Measurements from ENCODE around the gene C2orf76.
A peak's percentile ranks its signal among the peaks of the same experiment; 100 is the strongest.

Gene C2orf76

DNA sequence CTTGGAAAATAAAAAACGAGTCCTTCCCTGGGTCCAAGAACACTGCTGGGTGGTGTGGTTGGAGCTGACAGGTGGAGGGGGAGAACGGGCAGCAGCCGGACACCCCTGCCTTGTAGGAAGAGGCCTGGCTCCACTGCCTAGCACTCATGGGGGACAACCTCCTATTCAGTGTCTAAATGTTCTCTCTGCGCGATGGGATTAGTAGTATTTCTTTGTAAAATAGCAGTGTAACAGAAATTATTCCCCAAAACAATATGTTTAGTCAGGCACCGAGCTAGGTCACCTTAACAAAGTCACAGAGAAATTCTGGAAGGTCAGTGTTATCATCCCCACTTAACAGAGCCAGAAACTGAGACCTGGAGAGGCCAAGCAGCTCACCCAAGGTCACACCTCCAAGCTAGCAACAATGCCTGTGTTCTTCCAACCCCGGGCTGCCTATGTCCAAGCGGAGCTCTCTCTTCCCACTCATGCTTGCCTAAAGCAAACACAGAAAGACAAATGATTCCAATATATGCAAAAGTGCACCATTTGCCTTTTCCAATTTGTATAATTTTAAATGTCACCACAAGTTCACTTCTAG is 75.0 kb downstream of the C2orf76 start:
- Histone ChIP-seq H3K9me2 (replicated peaks; ENCODE audit: insufficient read depth, low read length) (no peaks in the 10 kb centered on the region), H3K9ac (ENCODE audit: low read length) (no peak overlapping the region), H3K27ac (ENCODE audit: low read depth, low read length) (no peak overlapping the region), H3K27me3 (ENCODE audit: low read length) (no peaks in the 10 kb centered on the region), H4K20me1 (ENCODE audit: low read depth, low read length) (no peaks in the 10 kb centered on the region), H3K4me2 (ENCODE audit: low read depth, low read length, poor library complexity, severe bottlenecking) (no peak overlapping the region), H3F3A (ENCODE audit: insufficient read depth) (no peaks in the 10 kb centered on the region), H3K36me3 (ENCODE audit: low read length) (no peaks in the 10 kb centered on the region), H3K9me3 (ENCODE audit: insufficient read depth, low read length) (no peaks in the 10 kb centered on the region), H3K4me3 (ENCODE audit: insufficient read depth, low read length, poor library complexity, severe bottlenecking) (no peak overlapping the region), H2AFZ (ENCODE audit: low read depth, low read length, severe bottlenecking) (no peak overlapping the region), H3K79me2 (ENCODE audit: insufficient read depth, low read length) (no peaks in the 10 kb centered on the region)
- TF ChIP-seq, protein P1, sequence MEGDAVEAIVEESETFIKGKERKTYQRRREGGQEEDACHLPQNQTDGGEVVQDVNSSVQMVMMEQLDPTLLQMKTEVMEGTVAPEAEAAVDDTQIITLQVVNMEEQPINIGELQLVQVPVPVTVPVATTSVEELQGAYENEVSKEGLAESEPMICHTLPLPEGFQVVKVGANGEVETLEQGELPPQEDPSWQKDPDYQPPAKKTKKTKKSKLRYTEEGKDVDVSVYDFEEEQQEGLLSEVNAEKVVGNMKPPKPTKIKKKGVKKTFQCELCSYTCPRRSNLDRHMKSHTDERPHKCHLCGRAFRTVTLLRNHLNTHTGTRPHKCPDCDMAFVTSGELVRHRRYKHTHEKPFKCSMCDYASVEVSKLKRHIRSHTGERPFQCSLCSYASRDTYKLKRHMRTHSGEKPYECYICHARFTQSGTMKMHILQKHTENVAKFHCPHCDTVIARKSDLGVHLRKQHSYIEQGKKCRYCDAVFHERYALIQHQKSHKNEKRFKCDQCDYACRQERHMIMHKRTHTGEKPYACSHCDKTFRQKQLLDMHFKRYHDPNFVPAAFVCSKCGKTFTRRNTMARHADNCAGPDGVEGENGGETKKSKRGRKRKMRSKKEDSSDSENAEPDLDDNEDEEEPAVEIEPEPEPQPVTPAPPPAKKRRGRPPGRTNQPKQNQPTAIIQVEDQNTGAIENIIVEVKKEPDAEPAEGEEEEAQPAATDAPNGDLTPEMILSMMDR (IDR thresholded peaks at IDR 0.05; ENCODE audit: insufficient read depth, low read length, poor library complexity, severe bottlenecking), result no peak
- no peak for TF ChIP-seq EZH2phosphoT487 (conservative IDR thresholded peaks at IDR 0.05; ENCODE audit: low read length)

DNA sequence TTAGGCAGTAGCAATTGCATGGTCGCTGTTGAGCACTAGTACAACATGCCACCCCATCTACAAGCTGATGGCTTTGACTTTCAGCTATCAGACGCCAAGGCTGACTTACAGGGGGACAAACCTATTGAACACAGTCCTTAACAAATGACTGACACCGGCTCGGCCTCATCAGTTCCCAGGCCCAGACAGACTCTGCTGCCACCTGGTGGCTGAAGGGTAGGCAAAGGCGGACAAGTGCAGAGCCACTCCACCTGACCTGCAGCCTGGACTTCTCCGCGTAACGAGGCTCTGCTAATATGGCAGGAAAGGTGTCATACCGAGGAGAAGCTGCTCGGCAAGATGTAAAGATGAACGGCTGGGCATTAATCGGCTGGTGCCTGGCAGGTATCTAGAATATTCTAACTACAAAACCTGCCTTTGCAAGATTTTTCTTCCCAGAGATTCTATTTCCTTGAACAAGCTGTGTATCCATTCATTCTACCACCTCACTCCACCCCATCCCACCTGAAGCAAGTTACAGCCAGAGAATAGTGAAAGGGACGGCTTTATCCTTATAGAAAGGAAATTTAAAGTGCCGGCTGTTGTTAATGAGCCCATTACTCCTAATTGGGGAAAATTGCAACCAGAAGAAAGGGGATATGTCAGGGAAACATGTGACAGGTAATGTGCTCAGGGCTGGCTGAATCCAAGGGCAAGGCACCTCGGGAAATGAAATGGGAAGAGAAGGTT is 75.6 kb downstream of the C2orf76 start:
- Histone ChIP-seq H3K9ac (ENCODE audit: low read length) (no peak overlapping the region), H2AFZ (ENCODE audit: low read depth, low read length, severe bottlenecking) (no peak overlapping the region), H3K9me3 (ENCODE audit: insufficient read depth, low read length) (no peaks in the 10 kb centered on the region), H3K4me3 (ENCODE audit: insufficient read depth, low read length, poor library complexity, severe bottlenecking) (no peak overlapping the region), H3K27ac (ENCODE audit: low read depth, low read length) (no peak overlapping the region), H3K36me3 (ENCODE audit: low read length) (no peaks in the 10 kb centered on the region), H3K79me2 (ENCODE audit: insufficient read depth, low read length) (no peaks in the 10 kb centered on the region), H3K9me2 (replicated peaks; ENCODE audit: insufficient read depth, low read length) (no peaks in the 10 kb centered on the region), H3K4me2 (ENCODE audit: low read depth, low read length, poor library complexity, severe bottlenecking) (no peak overlapping the region), H3K27me3 (ENCODE audit: low read length) (no peaks in the 10 kb centered on the region), H4K20me1 (ENCODE audit: low read depth, low read length) (no peaks in the 10 kb centered on the region), H3F3A (ENCODE audit: insufficient read depth) (no peaks in the 10 kb centered on the region)
- TF ChIP-seq EZH2phosphoT487 (conservative IDR thresholded peaks at IDR 0.05; ENCODE audit: low read length), result no peak
- TF ChIP-seq, protein P1 (IDR thresholded peaks at IDR 0.05; ENCODE audit: insufficient read depth, low read length, poor library complexity, severe bottlenecking), result peak; percentile 55

DNA sequence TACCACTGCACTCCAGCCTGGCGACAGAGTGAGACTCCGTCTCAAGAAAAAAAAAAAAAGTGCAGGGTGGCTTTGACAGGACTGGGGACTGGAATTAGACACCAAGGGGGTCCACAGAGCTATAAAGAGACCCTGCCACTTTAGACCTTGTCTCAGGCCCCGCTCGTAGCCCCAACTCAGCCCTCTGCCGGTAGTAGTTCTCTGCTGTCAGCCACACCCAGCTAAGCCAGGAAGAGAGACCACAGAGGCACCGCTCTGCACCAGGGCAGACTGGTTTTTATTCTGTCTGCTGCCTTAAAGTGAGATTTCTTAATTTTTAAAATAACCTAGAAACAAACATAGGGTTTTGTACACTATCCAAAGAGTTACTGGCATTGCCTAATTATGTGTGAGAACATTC is 77.0 kb downstream of the C2orf76 start:
- H3K79me2 ChIP-seq (ENCODE audit: insufficient read depth, low read length), result no peaks in the 10 kb centered on the region
- H3K9me2 ChIP-seq (replicated peaks; ENCODE audit: insufficient read depth, low read length), result no peaks in the 10 kb centered on the region
- H4K20me1 ChIP-seq (ENCODE audit: low read depth, low read length), result no peaks in the 10 kb centered on the region
- H3F3A ChIP-seq (ENCODE audit: insufficient read depth), result no peaks in the 10 kb centered on the region
- H3K4me3 ChIP-seq (ENCODE audit: insufficient read depth, low read length, poor library complexity, severe bottlenecking), result no peak overlapping the region
- H3K4me2 ChIP-seq (ENCODE audit: low read depth, low read length, poor library complexity, severe bottlenecking), result no peak overlapping the region
- H3K9ac ChIP-seq (ENCODE audit: low read length), result no peak overlapping the region
- no peaks in the 10 kb centered on the region for H3K36me3 ChIP-seq (ENCODE audit: low read length)
- no peaks in the 10 kb centered on the region for H3K9me3 ChIP-seq (ENCODE audit: insufficient read depth, low read length)
- no peak overlapping the region for H2AFZ ChIP-seq (ENCODE audit: low read depth, low read length, severe bottlenecking)
- no peak overlapping the region for H3K27ac ChIP-seq (ENCODE audit: low read depth, low read length)
- TF ChIP-seq, protein P1 (IDR thresholded peaks at IDR 0.05; ENCODE audit: insufficient read depth, low read length, poor library complexity, severe bottlenecking), result no peak
- TF ChIP-seq EZH2phosphoT487 (conservative IDR thresholded peaks at IDR 0.05; ENCODE audit: low read length), result no peak
- H3K27me3 ChIP-seq (ENCODE audit: low read length), result no peaks in the 10 kb centered on the region

All from SU-DHL-6 (cell line).